Prostate gland (tissue), 2 donors: Measurements from ENCODE around the gene LRRC3B. TPM values are rescaled to one million over a fixed set of nuclear protein-coding genes. Genes with fewer than 3 reads are reported as not detected.

ENCODE experiments used
- DNase-seq: peaks from one replicate; pipeline ENCODE4 v3.0.0-alpha.2; 2019; ENCODE audit warnings: low spot score
- H3K27ac ChIP-seq, 2 donors: fragments of 200-600 bp; sonication (generic); 2 replicates each; pipeline ENCODE4 v1.5.1; 2017 to 2019
- H3K27me3 ChIP-seq: fragments of 200-600 bp; sonication (generic); replicated peaks from 2 replicates; pipeline ENCODE4 v1.5.1; 2019; ENCODE audit not compliant: insufficient read depth
- H3K36me3 ChIP-seq, 2 donors: fragments of 200-600 bp; sonication (generic); 1 replicate in 1 of 2; 2 replicates in 1 of 2; pipeline versions ENCODE4 v1.5.1 to v1.8.1; 2017 to 2019
- H3K4me1 ChIP-seq: fragments of 200-600 bp; sonication (generic); replicated peaks from 2 replicates; pipeline ENCODE4 v1.5.1; 2019
- H3K4me3 ChIP-seq, 2 donors: fragments of 200-600 bp; sonication (generic); 2 replicates each; pipeline ENCODE4 v1.5.1; 2017 to 2019
- H3K9me3 ChIP-seq: fragments of 200-600 bp; sonication (generic); 2 replicates; pipeline ENCODE4 v1.5.1; 2017
- CTCF ChIP-seq, 4 experiments: fragments of 200-600 bp in 2 of 4; fragments of 450-650 bp in 2 of 4; sonication (generic) in 2 of 4; IDR thresholded peaks; 1 replicate in 3 of 4; 2 replicates in 1 of 4; pipeline ENCODE4 v1.5.1; 2016 to 2019; ENCODE audit warnings: antibody characterized with exemption in 4 of 4, mild to moderate bottlenecking in 2 of 4, moderate library complexity in 2 of 4
- POLR2A ChIP-seq: fragments of 450-650 bp; IDR thresholded peaks from one replicate; pipeline ENCODE4 v1.6.1; 2016; ENCODE audit warnings: antibody characterized with exemption, mild to moderate bottlenecking
- POLR2AphosphoS5 ChIP-seq: sonication (generic); formaldehyde crosslinking; IDR thresholded peaks from one replicate; pipeline ENCODE4 v1.6.1; 2017; ENCODE audit warnings: antibody characterized with exemption
- WGBS: methylation state at CpG from one replicate; pipeline ENCODE4 v1.1.5; 2018; 5-methylcytosine and 5-hydroxymethylcytosine counted together
- intact Hi-C: fragments of 100-400 bp; cut with DNase I; formaldehyde crosslinking; loops from one replicate; pipeline ENCODE4 v1.14.2; 2022
- total RNA-seq, 2 donors: library from RNA; depleted of rRNA; stranded (reverse); fragments of >200 nt; gene quantifications; one replicate each; pipeline ENCODE4 v1.1.0, GENCODE V29; 2016

Gene LRRC3B
- total RNA-seq, 2 donors from 2014 or later: 0.09 to 1.5 TPM

DNA sequence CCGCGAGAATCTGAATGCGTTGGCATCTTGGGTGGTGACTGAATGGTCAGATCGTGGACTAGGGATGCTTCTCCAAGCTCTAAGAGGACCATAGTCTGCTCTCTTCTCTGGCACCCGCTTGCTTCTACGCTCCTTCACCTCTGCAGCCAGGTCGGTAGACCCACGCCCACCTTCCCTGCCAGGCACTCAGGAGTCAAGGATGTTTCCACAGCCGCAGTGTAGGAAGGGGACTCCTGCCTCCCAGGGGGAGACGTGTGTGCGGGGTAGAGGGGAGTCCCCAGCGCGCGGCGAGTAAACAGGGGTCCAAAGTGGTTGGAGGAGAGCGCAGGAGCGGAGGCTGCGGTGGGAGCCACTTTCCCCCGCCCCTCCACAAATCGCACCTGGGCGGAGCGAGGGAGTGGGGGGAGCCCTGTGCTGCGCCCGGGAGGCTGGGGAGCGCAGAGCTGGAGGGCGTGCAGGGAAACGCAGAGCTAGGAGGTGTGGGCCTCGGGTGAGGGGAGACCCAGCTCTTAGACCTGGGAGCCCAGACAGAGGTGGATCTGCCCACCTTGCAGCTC, 1.7 kb downstream of the LRRC3B start:
- DNase-seq: no peak
- H3K4me1 ChIP-seq: no peaks in the 10 kb centered on the region
- no peak for TF ChIP-seq POLR2A
- TF ChIP-seq POLR2AphosphoS5: no peak
- no peak for TF ChIP-seq CTCF (IDR thresholded peaks at IDR 0.05)
- peaks cover 13% of the 10 kb centered on the region for H3K27me3 ChIP-seq
- intact Hi-C loops: no loop called here
- 6% methylated on average over 28 of the region's 28 CpGs for WGBS
- no peak overlapping the region for H3K27ac ChIP-seq
- H3K36me3 ChIP-seq: no peaks in the 10 kb centered on the region
- no peaks in the 10 kb centered on the region for H3K9me3 ChIP-seq
- no peak overlapping the region for H3K4me3 ChIP-seq

DNA sequence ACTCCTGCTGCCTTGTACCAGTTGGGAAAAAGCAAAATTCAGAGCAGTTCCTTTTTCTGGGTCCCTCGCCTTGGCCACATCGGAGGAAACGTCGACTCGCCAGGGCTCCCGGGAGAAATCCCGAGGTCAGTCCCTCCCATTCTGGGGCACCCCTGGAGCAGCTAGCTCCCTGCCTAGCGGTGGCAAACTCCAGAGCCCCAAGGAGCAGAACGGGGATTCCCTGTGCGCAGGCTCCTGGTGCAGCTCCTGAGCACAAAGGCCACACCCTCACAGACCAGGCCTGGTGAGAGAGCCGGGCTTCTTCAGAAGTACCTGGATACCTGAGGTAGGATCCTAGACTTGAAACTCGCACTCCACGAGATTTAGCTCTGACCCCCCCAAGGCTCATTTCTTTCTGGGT, 2.6 kb downstream of the LRRC3B start:
- Histone ChIP-seq H3K4me3 (no peak overlapping the region), H3K9me3 (no peaks in the 10 kb centered on the region), H3K36me3 (no peaks in the 10 kb centered on the region), H3K4me1 (no peaks in the 10 kb centered on the region), H3K27me3 (peaks cover 13% of the 10 kb centered on the region), H3K27ac (no peak overlapping the region)
- TF ChIP-seq POLR2A: no peak
- no peak for TF ChIP-seq POLR2AphosphoS5
- TF ChIP-seq CTCF (IDR thresholded peaks at IDR 0.05): no peak
- no peak for DNase-seq
- 54% methylated on average over 13 of the region's 13 CpGs for WGBS
- intact Hi-C loops: no loop called here

- TF ChIP-seq CTCF (IDR thresholded peaks at IDR 0.05) (no peak), POLR2A (no peak), POLR2AphosphoS5 (no peak)
- WGBS: 68% methylated on average over 4 of the region's 4 CpGs
- Histone ChIP-seq H3K27ac (no peak overlapping the region), H3K4me1 (no peaks in the 10 kb centered on the region), H3K27me3 (peaks cover 13% of the 10 kb centered on the region), H3K9me3 (no peaks in the 10 kb centered on the region), H3K4me3 (no peak overlapping the region), H3K36me3 (no peaks in the 10 kb centered on the region)
- DNase-seq: no peak
- intact Hi-C loops: no loop called here
Observed at GRCh38 chr3:26627080-26627479, 4.5 kb downstream of the LRRC3B start.

DNA sequence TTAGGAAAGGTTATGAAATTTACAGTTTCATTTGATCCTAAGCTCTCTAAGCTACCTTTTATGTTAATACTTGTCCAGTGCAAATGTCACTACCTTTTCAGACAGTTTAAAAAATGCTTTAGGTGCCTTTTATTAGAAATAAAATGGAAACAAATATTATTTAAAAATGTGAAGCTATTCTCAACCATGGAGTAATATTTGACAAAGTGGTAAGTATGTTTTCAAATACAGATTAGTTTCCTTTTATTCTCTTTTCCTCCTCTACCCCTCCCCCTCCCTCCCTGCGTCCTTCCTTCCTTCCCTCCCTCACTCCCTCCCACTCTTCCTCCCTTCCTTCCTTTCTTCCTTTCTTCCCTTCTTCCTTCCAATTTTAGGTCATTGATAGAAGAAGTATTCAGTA, 6.3 kb downstream of the LRRC3B start:
- Histone ChIP-seq H3K36me3 (no peaks in the 10 kb centered on the region), H3K9me3 (no peaks in the 10 kb centered on the region), H3K27ac (no peak overlapping the region), H3K4me3 (no peak overlapping the region), H3K4me1 (no peaks in the 10 kb centered on the region), H3K27me3 (peaks cover 7% of the 10 kb centered on the region)
- DNase-seq: no peak
- intact Hi-C loops: no loop called here
- 91% methylated on average over 1 of the region's 1 CpG for WGBS
- no peak for TF ChIP-seq CTCF (IDR thresholded peaks at IDR 0.05)
- no peak for TF ChIP-seq POLR2AphosphoS5
- no peak for TF ChIP-seq POLR2A

DNA sequence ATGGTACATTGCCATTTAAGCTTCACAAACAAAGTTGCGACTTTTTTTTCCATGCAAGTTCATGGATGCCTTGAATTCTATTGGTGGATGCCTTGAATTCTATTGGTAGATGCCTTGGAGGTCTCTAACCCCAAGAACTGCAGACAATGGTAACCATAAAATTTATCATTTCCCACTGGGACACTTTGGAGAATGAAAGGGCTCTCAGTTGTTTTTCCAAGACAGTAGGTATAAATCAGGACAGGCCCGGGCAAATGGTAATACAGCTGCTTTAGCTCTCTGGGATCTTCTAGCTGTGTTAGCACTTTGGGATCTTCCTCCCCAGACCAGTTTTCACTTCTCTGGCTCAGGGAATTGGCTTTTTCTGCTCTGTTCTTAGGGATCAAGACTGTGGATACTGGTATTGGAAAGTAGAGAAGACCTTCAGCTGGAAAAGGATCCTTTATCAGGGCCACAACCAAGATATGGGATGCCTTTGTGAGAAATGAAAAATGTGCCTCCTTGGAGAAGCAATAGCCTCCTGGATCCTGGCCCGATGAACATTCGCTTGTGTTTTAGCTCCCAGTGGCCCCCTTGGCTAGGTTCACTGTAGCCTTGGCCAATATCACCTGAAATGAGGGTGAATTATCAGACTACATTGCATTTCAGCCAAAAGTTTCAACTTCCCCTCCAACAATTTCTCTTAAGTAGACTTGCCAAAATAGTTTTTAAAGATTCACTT, 8.3 kb downstream of the LRRC3B start:
- H3K9me3 ChIP-seq: no peaks in the 10 kb centered on the region
- no peak for TF ChIP-seq POLR2A
- no peak for TF ChIP-seq CTCF (IDR thresholded peaks at IDR 0.05)
- no peak for TF ChIP-seq POLR2AphosphoS5
- H3K27ac ChIP-seq: no peak overlapping the region
- intact Hi-C loops: no loop called here
- H3K4me3 ChIP-seq: no peak overlapping the region
- no peaks in the 10 kb centered on the region for H3K27me3 ChIP-seq
- no peaks in the 10 kb centered on the region for H3K36me3 ChIP-seq
- DNase-seq: no peak
- H3K4me1 ChIP-seq: no peaks in the 10 kb centered on the region
- WGBS: 69% methylated on average over 4 of the region's 4 CpGs
